ENCODE measurements around the gene KLHL42.
"Not testable (repeated sequence)": the region's sequence is repeated elsewhere in the genome, so short reads cannot be mapped to it uniquely, and the experiment has no call there.

The KLHL42 gene

GRCh38 chr12:27779920-27780611 lies at the start of gene KLHL42, which contains the start of gene MANSC4:
TSS of gene KLHL42 (plus strand) at chr12:27780233. CDS start at chr12:27780331, 98 bp downstream.
TSS of gene MANSC4 (minus strand) at chr12:27780236. CDS start at chr12:27771276, 8,960 bp downstream.
- peak; percentile 77 for DNase-seq

GRCh38 chr12:27732281-27732680 lies 47.8 kb upstream of the KLHL42 start:
- no peak for DNase-seq

GRCh38 chr12:27733052-27733656 lies 46.9 kb upstream of the KLHL42 start:
- peak; percentile 44 for DNase-seq

- DNase-seq, result no peak
These were observed 46.2 kb upstream of the KLHL42 start for GRCh38 chr12:27733791-27734190.

- DNase-seq, result not testable (repeated sequence)
These were observed 45.7 kb upstream of the KLHL42 start for GRCh38 chr12:27734321-27734720.

- DNase-seq, result no peak
These were observed 36.4 kb upstream of the KLHL42 start for GRCh38 chr12:27743601-27744000.

- DNase-seq, result not testable (repeated sequence)
These were observed 34.3 kb upstream of the KLHL42 start for GRCh38 chr12:27745734-27746133.

- DNase-seq, result no peak
These were observed 32.8 kb upstream of the KLHL42 start for GRCh38 chr12:27747111-27747820.

- DNase-seq, result no peak
These were observed 28.5 kb upstream of the KLHL42 start for GRCh38 chr12:27751386-27752047.

- DNase-seq, result no peak
These were observed 25.2 kb upstream of the KLHL42 start for GRCh38 chr12:27754795-27755194.

- DNase-seq, result no peak
These were observed 23.3 kb upstream of the KLHL42 start for GRCh38 chr12:27756670-27757195.

GRCh38 chr12:27762757-27763156 lies 17.3 kb upstream of the KLHL42 start:
- DNase-seq, result no peak

GRCh38 chr12:27766587-27766986 lies 13.4 kb upstream of the KLHL42 start:
- no peak for DNase-seq

GRCh38 chr12:27769142-27769673 lies 10.8 kb upstream of the KLHL42 start:
- no peak for DNase-seq

GRCh38 chr12:27771481-27772327 lies 8.3 kb upstream of the KLHL42 start:
- DNase-seq, result no peak

- DNase-seq, result no peak
These were observed 7.5 kb upstream of the KLHL42 start for GRCh38 chr12:27772328-27773049.

- DNase-seq, result no peak
These were observed 2.9 kb upstream of the KLHL42 start for GRCh38 chr12:27777141-27777540.

GRCh38 chr12:27778206-27778605 lies 1.8 kb upstream of the KLHL42 start:
- no peak for DNase-seq

GRCh38 chr12:27779416-27779919 lies 565 bp upstream of the KLHL42 start:
- peak; percentile 19 for DNase-seq

- DNase-seq, result peak; percentile 46
These were observed 777 bp downstream of the KLHL42 start for GRCh38 chr12:27780612-27781408.
